ENCODE measurements around the gene PRR33.

PRR33 gene

DNA sequence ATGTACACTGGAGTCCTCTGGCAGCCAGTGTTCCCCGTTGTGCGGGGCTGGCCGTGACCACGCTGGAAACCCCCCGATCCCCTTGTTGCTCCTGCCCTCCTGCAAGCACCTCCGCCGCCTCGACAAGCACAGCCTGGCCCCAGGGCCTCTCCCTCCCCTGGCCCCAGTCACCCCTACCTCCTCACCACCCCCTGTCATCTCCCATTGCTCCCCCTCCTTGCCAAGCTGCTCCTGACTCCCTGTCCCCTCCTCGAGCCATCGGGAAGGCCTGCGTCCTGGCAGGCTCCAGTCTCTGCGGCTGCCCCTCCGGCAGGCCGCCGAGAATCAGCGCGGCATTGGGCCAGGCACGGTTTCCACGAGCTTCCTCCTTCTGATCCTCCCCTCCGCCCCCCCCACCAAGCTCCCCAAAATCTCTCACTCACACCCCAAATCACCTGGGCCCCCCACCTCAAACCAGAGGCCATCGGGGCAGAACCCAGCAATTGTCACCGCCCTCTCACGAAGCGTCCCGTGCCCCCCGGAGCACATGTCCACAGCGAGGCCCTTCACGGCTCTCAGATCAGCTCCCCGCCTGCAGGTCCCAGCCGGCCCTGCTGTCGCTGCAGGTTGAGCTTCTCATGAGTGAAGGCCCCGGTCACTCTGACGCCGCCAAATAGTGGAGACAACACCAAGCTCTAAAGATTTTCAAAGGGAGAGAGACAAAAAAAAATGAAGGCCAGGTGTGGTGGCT is 44.5 kb downstream of the PRR33 start:
- no peak for DNase-seq (ENCODE audit: low spot score)

DNA sequence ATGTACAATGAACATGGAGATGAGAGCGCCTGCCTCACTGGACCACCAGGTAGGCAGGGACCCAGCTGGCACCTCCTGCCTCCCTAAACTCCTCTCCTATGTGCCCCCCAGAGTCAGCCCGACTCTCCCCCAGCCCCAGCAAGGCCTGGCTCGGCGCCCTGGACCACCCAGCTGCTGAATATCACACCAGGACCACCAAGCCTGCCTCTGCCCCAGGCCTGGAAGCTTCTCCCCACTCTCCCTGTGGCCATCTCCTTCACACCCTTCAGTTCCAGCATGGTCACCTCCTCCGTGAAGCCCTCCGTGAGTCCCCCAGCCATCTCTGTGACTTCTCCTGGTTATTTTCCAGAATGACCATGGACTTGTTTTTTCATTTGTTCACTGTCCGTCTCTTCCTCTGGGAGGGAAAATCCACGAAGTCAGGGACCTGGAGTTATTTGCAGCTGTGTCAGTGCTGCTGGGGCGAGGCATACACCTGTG is 45.2 kb downstream of the PRR33 start:
- DNase-seq (ENCODE audit: low spot score), result no peak

DNA sequence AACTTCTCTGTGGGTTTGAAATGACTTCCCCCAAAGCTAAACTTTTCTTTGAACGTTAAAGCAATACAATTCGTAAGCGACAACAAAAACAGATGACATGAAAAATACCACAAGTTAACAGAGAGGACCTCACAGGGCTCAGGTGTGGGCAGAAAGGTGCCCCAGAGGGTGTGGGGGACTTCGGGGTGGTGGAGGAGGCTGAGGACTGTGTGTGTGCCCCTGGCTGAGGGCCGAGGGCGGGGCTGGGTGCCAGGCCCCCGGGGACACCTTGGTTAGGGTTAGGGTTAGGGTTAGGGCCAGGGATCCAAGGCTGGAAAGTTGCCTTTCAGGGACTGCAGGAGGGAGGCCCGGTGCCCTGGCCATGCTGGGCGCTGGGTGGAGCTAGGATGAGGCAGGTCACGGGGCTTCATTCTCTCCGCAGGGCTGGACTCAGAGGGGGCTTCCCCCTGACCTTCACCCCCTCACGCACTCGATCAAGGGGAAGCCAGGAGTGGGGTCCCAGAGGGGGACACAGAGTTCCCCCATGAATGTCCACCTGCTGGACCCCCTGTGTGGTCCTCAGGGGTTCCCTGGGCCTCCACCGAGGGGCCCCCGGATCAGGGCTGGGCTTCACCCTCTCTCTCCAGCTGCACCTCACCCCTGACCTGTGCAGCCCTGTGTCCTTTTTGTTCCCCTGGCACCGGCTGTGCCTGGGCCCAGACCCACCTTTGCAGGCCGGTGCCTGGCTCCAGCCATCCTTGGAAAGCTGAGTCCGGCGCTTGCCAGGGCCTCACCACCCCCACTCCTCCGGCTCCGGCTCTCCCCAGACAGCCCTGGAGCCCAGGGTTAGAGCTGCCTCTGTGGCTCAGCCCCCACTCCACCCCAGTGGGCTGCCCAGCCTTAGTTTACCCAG is 45.9 kb downstream of the PRR33 start:
- DNase-seq (ENCODE audit: low spot score), result no peak

DNA sequence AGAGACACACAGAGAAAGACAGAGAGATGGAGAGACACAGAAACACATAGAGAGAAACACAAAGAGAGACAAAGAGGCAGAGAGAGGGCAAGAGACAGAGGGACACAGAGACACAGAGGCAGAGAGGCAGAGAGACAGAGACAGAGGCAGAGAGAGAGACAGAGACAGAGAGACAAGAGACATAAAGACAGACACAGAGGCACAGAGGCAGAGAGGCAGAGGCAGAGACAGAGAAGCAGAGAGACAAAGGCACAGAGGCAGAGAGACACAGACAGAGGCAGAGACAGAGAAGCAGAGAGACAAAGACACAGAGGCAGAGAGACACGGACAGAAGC is 46.6 kb downstream of the PRR33 start:
- no peak for DNase-seq (ENCODE audit: low spot score)

GRCh38 chr11:1844221-1845094 is 47.2 kb downstream of the PRR33 start:
- DNase-seq (ENCODE audit: low spot score), result peak; percentile 91

DNA sequence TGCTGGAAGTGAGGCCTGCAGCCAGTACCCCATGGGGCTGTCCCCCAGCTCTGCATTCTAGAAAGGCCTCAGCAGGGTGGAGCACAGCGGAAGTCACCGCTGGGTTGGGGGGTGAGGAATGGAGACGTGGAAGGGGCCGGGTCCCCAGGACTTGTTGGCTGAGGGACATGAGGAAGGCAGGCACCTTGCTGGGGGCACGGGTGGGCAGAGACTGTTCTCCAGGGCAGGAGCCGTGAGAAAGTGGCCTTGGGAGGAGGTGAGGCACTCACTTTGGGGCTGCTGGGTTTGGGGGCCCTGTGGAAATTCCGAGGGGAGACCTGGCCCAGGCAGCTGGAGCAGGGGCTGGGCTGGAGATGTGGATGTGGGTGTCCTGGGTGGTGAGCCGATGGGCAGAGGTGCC is 47.9 kb downstream of the PRR33 start:
- DNase-seq (ENCODE audit: low spot score), result peak; percentile 6

- no peak for DNase-seq (ENCODE audit: low spot score)
Observed at GRCh38 chr11:1843098-1843473, 48.6 kb downstream of the PRR33 start.

DNA sequence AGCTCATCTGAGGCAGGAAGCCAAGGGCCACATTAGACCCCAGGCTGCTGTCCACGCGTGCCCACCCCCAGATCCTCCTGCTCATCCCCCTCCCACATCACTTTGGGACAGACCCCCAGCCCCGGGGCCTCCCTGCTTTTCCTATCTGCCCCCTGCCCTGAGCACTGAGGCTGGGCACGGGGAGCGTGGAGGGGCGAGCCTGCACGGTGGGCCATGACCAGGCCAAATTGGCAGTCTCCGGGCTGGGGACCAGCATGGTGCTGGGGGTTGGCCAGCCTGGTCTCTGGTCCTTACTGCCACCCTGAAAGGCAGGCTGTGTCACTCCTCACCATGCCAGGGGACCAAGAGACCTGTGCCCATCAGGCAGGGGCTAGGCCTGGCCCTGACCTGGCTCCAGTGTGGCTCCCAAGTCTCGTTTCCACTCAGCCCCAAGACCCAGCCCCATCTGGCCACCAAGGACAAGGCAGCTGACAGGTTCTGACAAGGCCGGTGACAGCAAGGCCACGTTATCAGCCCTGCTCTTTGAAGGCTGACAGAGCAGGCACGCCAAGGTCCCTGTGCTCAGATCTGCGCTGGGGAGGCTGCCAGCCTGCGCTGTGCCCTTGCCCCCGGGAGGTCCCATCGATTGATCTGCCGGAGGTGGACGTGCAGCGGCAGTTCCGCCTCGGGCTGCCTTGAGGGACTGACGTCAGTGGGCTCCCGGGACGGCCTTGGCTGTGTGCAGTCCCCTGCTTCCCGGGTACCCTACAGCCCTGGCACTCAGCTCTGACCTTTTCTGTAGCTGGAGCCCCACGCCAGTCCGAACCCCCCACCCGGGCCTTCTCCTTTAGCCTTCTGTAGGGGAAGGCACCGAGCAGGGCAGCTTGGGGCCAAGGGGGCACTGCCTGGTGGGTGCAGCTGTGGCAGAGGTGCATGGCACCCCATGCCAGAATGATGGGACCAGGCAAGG is 49.3 kb downstream of the PRR33 start:
- peak; percentile 66 for DNase-seq (ENCODE audit: low spot score)

DNA sequence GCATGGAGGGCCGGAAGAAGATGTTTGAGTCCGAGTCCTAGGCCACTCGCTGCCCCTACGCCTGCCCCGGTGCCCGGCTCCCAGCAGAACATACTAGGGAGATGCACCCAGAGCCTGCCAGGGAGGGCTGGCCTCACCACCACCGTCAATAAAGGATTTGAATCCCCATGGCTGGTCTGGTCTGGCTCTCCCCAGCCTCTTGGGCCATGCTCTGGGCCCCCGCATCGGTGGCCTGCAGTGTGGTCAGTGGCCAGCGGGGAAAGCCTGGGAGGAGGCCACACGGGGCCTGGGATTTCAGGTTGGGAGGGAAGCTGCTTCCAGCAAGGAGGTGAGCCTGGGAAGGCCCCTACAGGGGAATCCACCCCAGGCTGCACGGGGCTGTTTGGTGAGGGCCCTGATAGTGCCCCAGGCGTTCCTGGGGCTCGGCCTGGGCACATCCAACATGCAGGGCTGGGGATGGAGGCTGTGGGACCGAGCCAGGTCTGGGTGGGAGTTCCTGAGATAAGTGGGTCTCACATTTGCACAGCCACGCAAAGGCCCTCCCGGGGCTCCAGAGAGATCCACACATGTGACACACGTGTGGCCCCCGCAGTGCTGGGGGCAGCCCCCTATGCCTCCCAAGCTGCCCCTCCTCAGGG is 50.1 kb downstream of the PRR33 start:
- DNase-seq (ENCODE audit: low spot score), result no peak

GRCh38 chr11:1840780-1841480 is 50.8 kb downstream of the PRR33 start:
- no peak for DNase-seq (ENCODE audit: low spot score)

DNA sequence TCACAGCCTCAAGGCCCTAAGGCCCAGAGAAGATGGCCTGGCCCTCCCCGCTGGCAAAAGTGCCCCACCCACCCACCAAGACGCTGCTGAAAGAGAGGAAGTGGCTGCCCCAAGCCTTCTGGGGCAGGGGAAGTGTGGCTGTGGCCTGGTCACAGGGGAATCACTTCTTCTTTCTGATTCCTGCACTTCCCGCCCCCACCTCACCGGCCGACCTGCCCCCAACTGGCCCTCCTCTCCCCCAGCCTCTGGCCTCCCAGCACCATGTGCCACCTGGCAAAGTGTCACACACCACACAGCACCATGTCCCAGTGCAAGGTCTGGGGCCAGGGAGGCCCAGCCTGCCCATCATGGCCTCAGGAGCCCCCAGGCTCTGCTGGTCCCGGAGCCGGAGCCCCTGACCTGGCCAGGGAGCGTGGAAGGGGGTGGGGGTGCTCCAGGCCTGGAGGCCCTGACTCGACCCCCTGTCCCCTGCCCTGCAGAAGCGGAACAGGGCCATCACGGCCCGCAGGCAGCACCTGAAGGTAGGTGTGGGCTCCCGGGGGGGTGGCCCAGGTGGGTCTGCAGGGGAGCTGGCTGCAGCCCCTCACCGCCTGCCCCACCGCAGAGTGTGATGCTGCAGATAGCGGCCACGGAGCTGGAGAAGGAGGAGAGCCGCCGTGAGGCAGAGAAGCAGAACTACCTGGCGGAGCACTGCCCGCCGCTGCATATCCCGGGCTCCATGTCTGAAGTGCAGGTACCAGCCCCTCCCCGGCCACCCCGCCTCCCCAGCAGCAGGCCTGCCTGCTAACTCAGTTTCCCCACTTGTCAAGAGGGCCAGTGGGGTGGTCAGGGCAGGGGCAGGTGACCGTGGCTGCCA is 51.5 kb downstream of the PRR33 start:
- no peak for DNase-seq (ENCODE audit: low spot score)

DNA sequence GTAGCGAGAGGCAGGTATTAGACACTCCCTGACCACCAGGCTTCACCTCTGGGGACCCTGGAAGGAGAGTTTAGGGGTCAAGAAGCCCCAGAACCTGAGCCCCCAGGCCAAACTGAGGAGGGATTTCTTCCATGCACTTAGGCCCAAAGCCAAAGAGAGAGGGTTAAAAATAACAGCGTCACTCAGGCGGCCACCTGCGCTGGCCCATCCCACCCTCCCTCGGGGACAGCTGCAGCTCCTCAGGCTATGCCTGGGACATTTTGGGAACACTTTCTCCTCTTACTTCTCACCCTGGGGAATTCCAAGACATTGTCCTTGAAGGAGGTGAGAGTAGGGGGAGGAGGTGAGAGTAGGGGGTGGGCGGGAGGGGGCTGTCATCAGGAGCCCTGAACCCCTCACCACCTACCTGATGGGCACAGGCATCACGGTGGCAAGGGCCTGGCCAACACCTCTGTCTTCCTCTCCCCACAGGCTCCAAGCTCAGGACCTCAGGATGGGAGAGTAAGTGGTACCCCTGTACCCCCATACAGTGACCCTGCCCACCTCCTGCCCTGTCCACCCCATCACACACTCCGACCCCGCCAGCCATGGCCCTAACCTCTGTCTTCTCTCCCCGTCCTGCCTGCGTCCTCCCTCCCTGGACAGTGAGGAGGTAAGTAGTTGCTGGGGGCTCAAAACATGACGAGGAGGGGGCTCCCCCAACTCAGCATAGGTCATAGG is 52.3 kb downstream of the PRR33 start:
- DNase-seq (ENCODE audit: low spot score), result no peak

GRCh38 chr11:1838426-1839144 is 53.1 kb downstream of the PRR33 start, which contains the start of gene TNNI2:
TNNI2 (plus strand) TSS chr11:1838981; CDS start chr11:1839697, 716 bp downstream.
- no peak for DNase-seq (ENCODE audit: low spot score)
